HEK293 (cell line): ENCODE results near the gene ASPHD1.
A peak's percentile ranks its signal among the peaks of the same experiment; 100 is the strongest.

Experiments used
- CTCF ChIP-seq: fragments of 450-650 bp; formaldehyde crosslinking; IDR thresholded peaks from 2 replicates; pipeline ENCODE4 v1.5.1; 2016; ENCODE audit warnings: missing biosample characterization, missing genetic modification characterization
- KLF10 ChIP-seq: fragments of 450-650 bp; IDR thresholded peaks from 2 replicates; pipeline ENCODE4 v1.5.1; 2018; ENCODE audit warnings: missing biosample characterization, mild to moderate bottlenecking, missing genetic modification characterization
- SCRT1 ChIP-seq: fragments of 450-650 bp; formaldehyde crosslinking; IDR thresholded peaks from 2 replicates; pipeline ENCODE4 v1.5.1; 2016; ENCODE audit warnings: missing biosample characterization, missing genetic modification characterization, borderline replicate concordance
- SP3 ChIP-seq: fragments of 450-650 bp; formaldehyde crosslinking; IDR thresholded peaks from 2 replicates; pipeline ENCODE4 v1.5.1; 2016; ENCODE audit warnings: missing biosample characterization, missing genetic modification characterization
- ZBTB1 ChIP-seq: fragments of 450-650 bp; formaldehyde crosslinking; IDR thresholded peaks from 2 replicates; pipeline ENCODE4 v1.5.1; 2016; ENCODE audit warnings: missing biosample characterization, missing genetic modification characterization
- ZNF18 ChIP-seq: fragments of 450-650 bp; formaldehyde crosslinking; IDR thresholded peaks from 2 replicates; pipeline ENCODE4 v1.5.1; 2016; ENCODE audit warnings: missing biosample characterization, missing genetic modification characterization
- ZNF24 ChIP-seq: fragments of 450-650 bp; formaldehyde crosslinking; IDR thresholded peaks from 2 replicates; pipeline ENCODE4 v1.5.1; 2016; ENCODE audit warnings: missing biosample characterization, missing genetic modification characterization
- ZNF37A ChIP-seq: fragments of 450-650 bp; IDR thresholded peaks from 2 replicates; pipeline ENCODE4 v1.5.1; 2018; ENCODE audit warnings: missing biosample characterization, missing genetic modification characterization
- ZNF48 ChIP-seq: fragments of 450-650 bp; formaldehyde crosslinking; IDR thresholded peaks from 2 replicates; pipeline ENCODE4 v1.5.1; 2016; ENCODE audit warnings: missing biosample characterization, missing genetic modification characterization

- TF ChIP-seq ZNF37A (tag by site-specific recombination) (no peak), SCRT1 (tag by site-specific recombination) (no peak), CTCF (no peak), ZNF48 (no peak), ZNF18 (no peak), ZBTB1 (no peak), ZNF24 (tag by site-specific recombination) (no peak), SP3 (peak; percentile 60), KLF10 (tag by site-specific recombination) (no peak)
Measured at GRCh38 chr16:29877266-29877961, 22.9 kb upstream of the ASPHD1 start.
